Activated naive CD4-positive, alpha-beta T cell treated with anti-CD3 and anti-CD28 coated beads, Interleukin-2, amount 10 ng/mL, durations not matched to agents 7 days and 5 days (primary cell): ENCODE results near the gene AKT3.

ENCODE experiments used
- CTCF ChIA-PET: fragments of 350-600 bp; sonication (Branson Sonifier 250); formaldehyde crosslinking; loops from one replicate; lab custom pipeline; 2021; ENCODE audit warnings: antibody characterized with exemption; lab: Charles Lee
- DNase-seq: peaks from one replicate; pipeline ENCODE4 v3.0.0-alpha.2; 2020
- H3K27ac Mint-ChIP-seq: one replicate; pipeline ENCODE4 v1.8.0; 2021; ENCODE audit warnings: mild to moderate bottlenecking, moderate library complexity, mixed read lengths
- H3K27me3 Mint-ChIP-seq: one replicate; pipeline ENCODE4 v1.8.0; 2021; ENCODE audit warnings: mild to moderate bottlenecking, mixed read lengths
- H3K36me3 Mint-ChIP-seq: one replicate; pipeline ENCODE4 v1.8.0; 2021; ENCODE audit warnings: mixed read lengths
- H3K4me1 Mint-ChIP-seq: one replicate; pipeline ENCODE4 v1.8.0; 2021; ENCODE audit warnings: mixed read lengths
- H3K4me3 Mint-ChIP-seq: one replicate; pipeline ENCODE4 v1.8.0; 2021; ENCODE audit warnings: mild to moderate bottlenecking, moderate library complexity, mixed read lengths
- H3K9me3 Mint-ChIP-seq: one replicate; pipeline ENCODE4 v1.8.0; 2021; ENCODE audit warnings: mixed read lengths

The AKT3 gene

DNA sequence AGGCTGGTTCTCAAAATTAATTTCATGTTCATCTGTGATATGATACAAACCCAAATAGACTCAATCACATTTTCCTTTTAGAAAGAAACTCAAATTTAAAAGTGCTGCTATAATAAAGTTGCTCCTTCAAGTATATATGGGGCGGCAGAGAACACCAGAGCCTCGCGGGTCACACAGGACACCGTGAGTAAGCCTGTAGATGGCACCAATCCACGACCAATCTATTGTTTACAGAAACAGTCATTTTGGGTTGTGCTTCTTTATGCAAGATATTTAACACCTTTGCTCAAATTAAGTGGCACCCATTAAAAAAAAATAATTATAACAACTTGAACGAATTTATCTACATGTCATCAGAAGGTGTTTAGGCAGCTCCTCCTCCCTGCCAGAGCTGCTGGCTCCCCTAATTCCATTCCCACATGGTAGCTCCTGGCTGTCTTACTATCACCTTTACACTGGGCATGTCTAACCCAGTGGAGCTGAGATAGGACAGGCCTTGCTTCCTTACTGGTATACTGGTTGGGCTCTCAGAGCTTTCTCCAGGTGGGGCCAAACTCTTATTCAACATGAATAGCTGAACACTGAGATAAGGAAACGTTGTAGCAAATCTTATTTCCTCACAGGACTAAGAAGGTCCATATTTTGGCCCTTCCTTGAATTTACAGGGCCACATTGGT lies 307.2 kb downstream of the AKT3 start:
- DNase-seq = no peak
- Mint-ChIP-seq H3K9me3 (no peaks in the 10 kb centered on the region), H3K4me1 (no peaks in the 10 kb centered on the region), H3K36me3 (no peaks in the 10 kb centered on the region), H3K27ac (no peak overlapping the region), H3K27me3 (no peaks in the 10 kb centered on the region), H3K4me3 (no peak overlapping the region)
- CTCF ChIA-PET = no interaction called here

DNA sequence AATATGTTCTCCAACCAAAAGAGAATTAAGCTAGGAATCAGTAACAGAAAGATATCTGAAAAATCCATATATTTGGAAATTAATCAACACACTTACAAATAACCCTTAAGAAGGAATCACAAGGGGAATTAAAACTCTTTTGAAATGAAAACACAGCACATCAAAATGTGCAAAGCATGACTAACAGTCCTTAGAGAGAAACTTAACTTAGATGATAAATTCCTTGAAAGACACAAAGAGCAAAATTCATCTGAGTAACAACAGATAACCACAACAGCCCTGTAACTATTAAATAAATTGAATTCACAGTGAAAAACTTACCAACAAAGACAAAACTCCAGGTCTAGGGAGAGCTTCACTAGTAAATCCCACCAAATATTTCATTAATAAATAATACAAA lies 310.4 kb downstream of the AKT3 start:
- no peak overlapping the region for H3K27ac Mint-ChIP-seq
- H3K4me3 Mint-ChIP-seq = no peak overlapping the region
- H3K9me3 Mint-ChIP-seq = no peaks in the 10 kb centered on the region
- H3K36me3 Mint-ChIP-seq = peaks cover 3% of the 10 kb centered on the region
- H3K4me1 Mint-ChIP-seq = no peaks in the 10 kb centered on the region
- no peak for DNase-seq
- H3K27me3 Mint-ChIP-seq = no peaks in the 10 kb centered on the region
- CTCF ChIA-PET = no interaction called here

DNA sequence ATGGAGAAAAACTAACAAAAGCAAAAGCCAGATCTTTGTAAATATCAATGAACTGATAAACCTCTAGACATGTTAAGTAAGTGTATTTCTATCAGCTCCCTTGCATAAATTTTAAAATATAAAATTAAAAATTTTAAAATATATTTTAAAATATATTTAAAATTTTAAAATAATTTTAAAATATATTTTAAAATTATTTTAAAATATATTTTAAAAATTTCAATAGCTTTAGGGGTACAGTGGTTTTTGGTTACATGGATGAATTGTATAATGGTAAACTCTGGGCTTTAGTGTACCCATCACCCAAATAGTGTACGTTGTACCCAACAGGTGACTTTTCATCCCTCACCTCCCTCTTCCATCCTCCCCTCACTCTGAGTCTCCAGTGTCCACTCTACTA lies 315.0 kb downstream of the AKT3 start:
- Mint-ChIP-seq H3K4me3 (no peak overlapping the region), H3K27ac (no peak overlapping the region), H3K27me3 (no peaks in the 10 kb centered on the region), H3K9me3 (no peaks in the 10 kb centered on the region), H3K4me1 (no peaks in the 10 kb centered on the region), H3K36me3 (peaks cover 3% of the 10 kb centered on the region)
- no peak for DNase-seq
- CTCF ChIA-PET = no interaction called here

DNA sequence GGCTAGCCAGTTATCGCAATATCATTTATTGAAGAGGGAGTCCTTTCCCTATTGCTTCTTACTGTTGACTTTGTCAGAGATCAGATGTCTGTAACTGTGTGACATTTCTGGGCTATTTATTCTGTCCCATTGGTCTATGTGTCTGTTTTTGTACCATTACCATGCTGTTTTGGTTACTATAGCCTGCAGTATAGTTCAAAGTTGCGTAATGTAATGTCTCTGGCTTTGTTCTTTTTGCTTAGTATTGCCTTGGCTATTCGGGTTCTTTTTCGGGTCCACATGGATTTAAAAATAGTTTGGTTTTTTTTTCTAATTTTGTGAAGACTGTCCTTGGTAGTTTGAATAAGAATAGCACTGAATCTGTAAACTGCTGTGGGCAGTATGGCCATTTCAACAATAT lies 320.5 kb downstream of the AKT3 start:
- DNase-seq = no peak
- Mint-ChIP-seq H3K27me3 (no peaks in the 10 kb centered on the region), H3K4me1 (peaks cover 6% of the 10 kb centered on the region), H3K9me3 (no peaks in the 10 kb centered on the region), H3K36me3 (no peaks in the 10 kb centered on the region), H3K4me3 (no peak overlapping the region), H3K27ac (no peak overlapping the region)
- CTCF ChIA-PET = no interaction called here

DNA sequence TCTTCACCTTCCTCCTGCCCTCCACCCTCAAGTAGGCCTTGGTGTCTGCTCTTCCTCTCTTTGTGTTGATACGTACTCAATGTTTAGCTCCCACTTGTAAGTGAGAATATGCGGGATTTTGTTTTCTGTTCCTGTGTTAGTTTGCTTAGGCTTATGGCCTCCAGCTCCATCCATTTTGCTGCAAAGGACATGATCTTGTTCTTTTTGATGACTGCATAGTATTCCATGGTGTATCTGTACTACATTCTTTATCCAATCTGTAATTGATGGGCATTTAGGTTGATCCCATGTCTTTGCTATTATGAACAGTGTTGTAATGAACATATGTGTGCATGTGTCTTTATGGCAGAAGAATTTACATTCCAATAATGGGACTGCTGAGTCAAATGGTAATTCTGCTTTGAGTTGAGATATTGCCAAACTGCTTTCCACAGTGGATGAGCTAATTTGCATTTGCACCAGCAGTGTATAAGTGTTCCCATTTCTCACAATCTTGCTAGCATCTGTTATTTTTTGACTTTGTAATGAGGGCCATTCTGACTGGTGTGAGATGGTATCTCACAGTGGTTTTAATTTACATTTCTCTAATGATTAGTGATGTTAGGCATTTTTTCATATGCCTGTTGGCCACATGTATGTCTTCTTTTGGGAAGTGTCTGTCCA lies 321.5 kb downstream of the AKT3 start:
- Mint-ChIP-seq H3K36me3 (no peaks in the 10 kb centered on the region), H3K4me3 (no peak overlapping the region), H3K27me3 (no peaks in the 10 kb centered on the region), H3K4me1 (peaks cover 6% of the 10 kb centered on the region), H3K27ac (no peak overlapping the region), H3K9me3 (no peaks in the 10 kb centered on the region)
- CTCF ChIA-PET = no interaction called here
- no peak for DNase-seq

DNA sequence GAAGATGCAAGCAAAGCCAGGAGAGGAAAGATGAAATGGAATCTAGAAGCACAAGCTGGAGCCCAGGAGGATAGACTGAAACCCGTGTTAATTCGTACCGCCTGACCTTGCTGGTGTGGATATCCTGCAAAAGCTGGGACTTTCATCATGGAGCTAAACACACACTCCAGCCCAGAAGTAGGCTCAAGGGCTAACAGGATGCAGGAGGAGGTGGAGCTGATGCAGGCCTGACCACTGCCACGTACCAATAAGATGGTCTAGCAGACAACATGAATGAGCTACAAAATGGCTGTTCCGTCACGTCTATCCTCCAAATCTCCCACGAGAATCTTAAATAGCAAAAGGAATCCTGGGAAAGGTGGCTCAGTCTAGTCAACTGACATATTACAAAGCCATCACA lies 323.9 kb downstream of the AKT3 start:
- no peaks in the 10 kb centered on the region for H3K36me3 Mint-ChIP-seq
- H3K27me3 Mint-ChIP-seq = no peaks in the 10 kb centered on the region
- CTCF ChIA-PET = no interaction called here
- no peak overlapping the region for H3K4me3 Mint-ChIP-seq
- no peak overlapping the region for H3K27ac Mint-ChIP-seq
- no peaks in the 10 kb centered on the region for H3K9me3 Mint-ChIP-seq
- H3K4me1 Mint-ChIP-seq = peaks cover 6% of the 10 kb centered on the region
- DNase-seq = no peak

DNA sequence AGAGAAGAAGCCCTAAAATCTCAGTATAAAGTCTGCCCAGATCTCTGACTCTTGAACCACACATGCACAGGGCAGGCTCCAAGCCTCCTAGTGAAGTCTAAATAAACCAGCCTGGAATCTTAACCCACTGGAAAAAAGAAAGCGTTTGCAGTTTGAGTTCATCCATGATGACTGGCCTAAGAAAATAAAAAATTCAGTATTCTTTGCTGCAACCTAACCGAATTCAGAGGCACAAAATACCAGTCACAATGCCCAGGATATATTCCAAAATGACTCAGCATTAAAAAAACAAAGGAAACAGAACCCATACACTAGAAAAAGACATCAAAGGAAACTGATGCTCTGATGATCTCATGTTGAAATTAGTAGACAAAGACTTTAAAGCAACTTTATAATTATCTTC lies 325.0 kb downstream of the AKT3 start:
- peaks cover 6% of the 10 kb centered on the region for H3K4me1 Mint-ChIP-seq
- DNase-seq = no peak
- no peaks in the 10 kb centered on the region for H3K9me3 Mint-ChIP-seq
- H3K27ac Mint-ChIP-seq = no peak overlapping the region
- H3K36me3 Mint-ChIP-seq = no peaks in the 10 kb centered on the region
- CTCF ChIA-PET = no interaction called here
- no peaks in the 10 kb centered on the region for H3K27me3 Mint-ChIP-seq
- H3K4me3 Mint-ChIP-seq = no peak overlapping the region

DNA sequence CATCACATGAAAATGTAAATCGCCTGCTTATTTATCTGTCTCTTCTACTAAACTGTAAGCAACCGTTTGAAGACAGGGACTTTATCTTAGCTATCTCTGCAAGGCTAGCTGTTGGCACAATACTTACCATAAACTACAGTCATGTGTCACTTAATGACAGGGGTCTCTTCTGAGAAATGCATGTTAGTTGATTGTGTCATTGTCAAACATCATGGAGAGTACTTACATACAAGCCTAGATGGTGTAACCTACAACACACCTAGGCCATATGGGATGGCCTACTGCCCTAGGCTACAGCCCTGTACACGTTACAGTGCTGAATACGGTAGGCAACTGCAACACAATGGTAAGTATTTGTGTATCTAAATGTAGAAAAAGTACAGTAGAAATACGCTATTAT lies 326.3 kb downstream of the AKT3 start:
- no peaks in the 10 kb centered on the region for H3K36me3 Mint-ChIP-seq
- H3K27me3 Mint-ChIP-seq = no peaks in the 10 kb centered on the region
- no peak for DNase-seq
- no peak overlapping the region for H3K4me3 Mint-ChIP-seq
- CTCF ChIA-PET = interaction anchor here (0.6 kb wide), 1 partner anchor 72 kb away, joined by 3 read pairs; no protein-coding TSS in a partner anchor
- no peak overlapping the region for H3K27ac Mint-ChIP-seq
- H3K9me3 Mint-ChIP-seq = no peaks in the 10 kb centered on the region
- peaks cover 6% of the 10 kb centered on the region for H3K4me1 Mint-ChIP-seq

DNA sequence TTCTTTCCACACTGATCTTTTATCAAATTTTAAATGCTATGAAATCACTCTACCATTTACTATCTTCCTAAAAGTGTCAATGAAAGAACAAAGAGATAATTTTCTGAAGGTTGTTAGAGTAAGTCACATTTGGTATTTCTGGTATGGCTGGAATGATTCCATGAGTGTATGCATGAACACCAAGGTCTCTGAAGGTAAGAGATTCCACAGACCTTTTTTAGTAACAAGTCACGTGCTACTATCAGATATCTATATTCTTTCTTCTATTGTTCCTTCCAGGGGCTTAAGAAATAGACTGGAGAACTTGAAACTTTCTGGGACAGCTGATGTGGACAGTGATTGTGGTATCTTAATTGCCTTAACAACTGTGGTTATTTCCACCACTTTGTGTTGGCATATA lies 329.2 kb downstream of the AKT3 start:
- H3K27me3 Mint-ChIP-seq = no peaks in the 10 kb centered on the region
- DNase-seq = no peak
- no peaks in the 10 kb centered on the region for H3K36me3 Mint-ChIP-seq
- no peak overlapping the region for H3K4me3 Mint-ChIP-seq
- no peak overlapping the region for H3K27ac Mint-ChIP-seq
- CTCF ChIA-PET = no interaction called here
- H3K9me3 Mint-ChIP-seq = peaks cover 3% of the 10 kb centered on the region
- H3K4me1 Mint-ChIP-seq = peaks cover 6% of the 10 kb centered on the region

DNA sequence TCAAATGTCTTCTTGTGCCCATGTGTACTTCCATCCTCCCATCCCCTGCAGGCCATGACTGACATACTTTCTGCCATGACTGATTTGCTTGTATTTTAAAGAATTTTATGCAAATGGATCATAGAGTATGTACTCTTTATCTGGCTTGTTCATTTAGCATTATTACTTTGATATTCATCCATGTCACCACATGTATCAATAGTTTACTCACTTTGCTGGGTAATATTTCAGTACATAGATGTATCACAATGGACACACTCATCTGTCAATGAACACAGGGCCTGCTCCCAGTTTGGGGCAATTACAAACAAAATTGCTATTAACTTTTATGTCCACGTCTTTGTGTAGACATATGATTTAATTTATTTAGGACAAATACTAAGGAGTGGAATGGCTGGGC lies 335.1 kb downstream of the AKT3 start:
- Mint-ChIP-seq H3K36me3 (peaks cover 4% of the 10 kb centered on the region), H3K4me3 (no peak overlapping the region), H3K4me1 (no peaks in the 10 kb centered on the region), H3K27ac (no peak overlapping the region), H3K27me3 (no peaks in the 10 kb centered on the region), H3K9me3 (peaks cover 3% of the 10 kb centered on the region)
- CTCF ChIA-PET = no interaction called here
- DNase-seq = no peak

DNA sequence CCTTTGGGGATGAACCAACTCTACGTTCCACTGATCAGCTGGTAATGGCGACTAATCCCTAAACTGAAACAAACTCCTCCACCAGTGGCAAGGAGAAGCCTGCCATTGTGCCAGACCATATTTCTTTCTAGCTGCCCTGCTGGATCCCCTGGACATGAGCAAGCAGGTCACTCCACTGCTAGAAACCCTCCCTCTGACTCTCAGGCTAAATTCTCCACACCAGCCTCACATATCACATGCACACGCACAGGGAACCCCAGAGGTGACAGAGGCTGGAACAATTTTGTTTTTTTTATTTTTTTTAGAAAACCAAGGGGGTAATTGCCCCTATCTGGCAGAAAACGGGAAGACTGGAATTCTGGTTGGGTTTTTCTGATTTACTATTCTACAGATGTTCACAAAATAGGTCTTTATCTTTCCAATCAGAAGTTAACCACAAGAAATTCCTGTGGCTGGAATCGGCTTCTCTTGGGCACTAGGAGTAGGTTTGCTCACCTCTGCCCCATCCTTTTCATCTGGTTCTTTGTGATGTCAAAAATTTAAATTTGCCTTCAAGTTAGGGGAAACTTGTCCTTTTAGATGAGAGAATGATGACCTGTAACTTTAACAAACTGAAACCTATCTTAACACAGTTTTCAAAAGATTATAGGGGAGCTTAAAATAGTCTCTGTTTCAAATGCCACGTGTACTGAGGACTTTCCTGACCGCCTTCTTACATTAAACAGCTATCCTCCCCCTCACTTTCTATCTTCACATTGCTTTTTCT lies 336.1 kb downstream of the AKT3 start:
- Mint-ChIP-seq H3K4me1 (peaks cover 5% of the 10 kb centered on the region), H3K36me3 (peaks cover 4% of the 10 kb centered on the region), H3K27me3 (no peaks in the 10 kb centered on the region), H3K4me3 (no peak overlapping the region), H3K9me3 (peaks cover 3% of the 10 kb centered on the region), H3K27ac (no peak overlapping the region)
- CTCF ChIA-PET = no interaction called here
- no peak for DNase-seq

DNA sequence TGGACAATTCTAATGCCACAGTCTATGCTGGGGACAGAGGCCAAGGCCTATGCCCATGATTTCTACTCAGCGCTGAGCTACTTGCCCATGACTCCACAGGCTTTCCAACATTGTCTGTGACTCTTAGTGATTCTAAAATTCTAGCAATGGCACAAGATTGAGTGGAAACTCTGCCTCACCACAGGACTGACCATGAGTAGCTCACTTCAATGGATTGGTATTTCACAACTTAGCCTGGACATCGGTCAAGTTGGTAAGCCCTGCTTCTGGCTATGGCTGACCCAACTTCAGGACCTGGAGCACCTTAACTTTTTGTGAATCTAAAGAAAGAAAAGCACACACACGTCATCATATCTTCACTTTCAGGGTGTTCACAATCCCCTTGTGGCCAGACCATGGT lies 339.1 kb downstream of the AKT3 start:
- no peak for DNase-seq
- Mint-ChIP-seq H3K4me3 (no peak overlapping the region), H3K27me3 (no peaks in the 10 kb centered on the region), H3K4me1 (peaks cover 19% of the 10 kb centered on the region), H3K27ac (no peak overlapping the region), H3K9me3 (no peaks in the 10 kb centered on the region), H3K36me3 (peaks cover 4% of the 10 kb centered on the region)
- CTCF ChIA-PET = no interaction called here

DNA sequence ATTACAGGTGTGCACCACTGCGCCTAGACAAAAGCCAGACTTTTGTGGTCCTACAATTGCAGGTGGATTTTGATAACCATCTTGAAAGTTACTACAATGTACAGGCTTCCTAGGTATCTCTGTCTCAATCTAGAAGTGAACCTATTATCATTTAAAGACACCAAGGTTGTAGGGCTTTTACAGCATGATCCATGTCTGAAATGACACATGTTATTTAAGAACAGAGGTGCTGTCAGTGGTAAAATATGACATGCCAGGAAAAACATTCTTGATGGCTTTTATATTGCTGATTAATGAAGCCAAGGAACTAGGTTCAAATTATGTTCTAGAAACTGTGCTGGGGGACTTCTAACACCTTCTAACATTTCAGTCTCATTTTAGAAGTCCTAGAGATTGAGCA lies 341.1 kb downstream of the AKT3 start:
- H3K4me3 Mint-ChIP-seq = no peak overlapping the region
- DNase-seq = no peak
- H3K27ac Mint-ChIP-seq = peak overlapping the region; percentile 24
- H3K4me1 Mint-ChIP-seq = peaks cover 19% of the 10 kb centered on the region
- CTCF ChIA-PET = no interaction called here
- no peaks in the 10 kb centered on the region for H3K9me3 Mint-ChIP-seq
- H3K27me3 Mint-ChIP-seq = no peaks in the 10 kb centered on the region
- peaks cover 7% of the 10 kb centered on the region for H3K36me3 Mint-ChIP-seq

DNA sequence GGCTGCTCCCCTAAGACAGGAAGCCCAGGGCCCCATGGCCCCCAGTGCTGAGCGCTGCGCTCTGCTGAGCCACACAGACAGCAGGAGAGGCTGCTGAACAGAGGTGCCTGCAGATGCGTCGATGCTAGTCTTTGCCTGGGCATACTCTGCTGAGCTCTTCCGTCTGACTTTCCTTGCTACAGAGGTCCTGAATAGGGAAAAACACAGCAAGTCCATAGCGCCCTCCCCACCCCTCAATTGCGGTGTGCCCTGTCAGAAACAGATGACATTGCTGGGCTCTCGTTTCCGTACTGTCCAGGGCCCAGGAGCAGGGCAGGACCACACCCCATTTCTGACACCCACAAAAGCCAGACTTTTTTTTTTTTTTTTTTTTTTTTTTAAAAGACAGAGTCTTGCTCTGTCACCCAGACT lies 341.7 kb downstream of the AKT3 start:
- Mint-ChIP-seq H3K27me3 (no peaks in the 10 kb centered on the region), H3K4me3 (peak overlapping the region; percentile 19), H3K36me3 (peaks cover 7% of the 10 kb centered on the region), H3K4me1 (peaks cover 19% of the 10 kb centered on the region), H3K27ac (no peak overlapping the region), H3K9me3 (no peaks in the 10 kb centered on the region)
- CTCF ChIA-PET = no interaction called here
- peak; percentile 36 for DNase-seq
